HepG2 (cell line): ENCODE measurements around the gene TNNT3. TPM values are rescaled to one million over a fixed set of nuclear protein-coding genes. Genes with fewer than 3 reads are reported as not detected.

Source experiments
- ATAC-seq: fragments of 200-7000 bp; cut with Tn5 transposase; 3 replicates; pipeline ENCODE4 v1.9.1; 2020; ENCODE audit warnings: mild to moderate bottlenecking, moderate library complexity
- BruUV-seq: library from RNA; stranded (reverse); fragments of 400-500 nt; replicated peaks from 2 replicates; lab custom pipeline; 2021; lab: Mats Ljungman, UMichigan
- CTCF ChIA-PET: fragments of 300-600 bp; formaldehyde crosslinking; extraction: SDS; loops from one replicate; lab custom pipeline; 2021; ENCODE audit warnings: low total read pairs, inconsistent platforms, low intra/inter-chr PET ratio; lab: Yijun Ruan, JAX
- POLR2A ChIA-PET: fragments of 350-600 bp; sonication (Branson Sonifier 250); formaldehyde crosslinking; loops from one replicate; lab custom pipeline; 2020; ENCODE audit warnings: antibody characterized with exemption, inconsistent platforms; lab: Yijun Ruan, JAX
- DNase-seq: peaks from one replicate; pipeline ENCODE4 v3.0.0-alpha.2; 2015; ENCODE audit warnings: low spot score
- FAIRE-seq: peaks from 3 replicates; lab custom pipeline; 2011; peaks lifted over from hg19 to GRCh38; lab: Jason Lieb, UNC
- H2AFZ ChIP-seq: one replicate; pipeline ENCODE4 v1.6.1; 2011; ENCODE audit warnings: low read length, inconsistent platforms
- H3K27ac ChIP-seq: fragments of 300-600 bp; 3 replicates; pipeline ENCODE4 v1.8.0; 2011; ENCODE audit warnings: mixed run types, mild to moderate bottlenecking, mixed read lengths, low read length, inconsistent platforms; ENCODE audit not compliant: insufficient read depth; ENCODE audit errors: extremely low read length
- H3K27me3 ChIP-seq, 2 experiments: fragments of 200-600 bp in 1 of 2; 2 replicates in 1 of 2; 3 replicates in 1 of 2; pipeline versions ENCODE4 v1.6.0 to v1.8.0; 2011; ENCODE audit warnings: low read length in 2 of 2, mild to moderate bottlenecking in 2 of 2, moderate library complexity in 2 of 2, inconsistent platforms in 1 of 2; ENCODE audit not compliant: insufficient read depth in 2 of 2, control insufficient read depth in 1 of 2
- H3K36me3 ChIP-seq, 2 experiments: fragments of 200-600 bp in 1 of 2; replicated peaks in 1 of 2; 2 replicates in 1 of 2; 3 replicates in 1 of 2; pipeline versions ENCODE4 v1.5.1 to v1.8.0; 2011; ENCODE audit warnings: low read length in 2 of 2, inconsistent platforms in 1 of 2; ENCODE audit not compliant: insufficient read depth in 2 of 2, control insufficient read depth in 1 of 2
- H3K4me1 ChIP-seq: 2 replicates; pipeline ENCODE4 v1.5.1; 2012; ENCODE audit warnings: low read length, inconsistent platforms; ENCODE audit not compliant: insufficient read depth
- H3K4me2 ChIP-seq: 2 replicates; pipeline ENCODE4 v1.6.0; 2011; ENCODE audit warnings: low read depth, low read length, inconsistent platforms
- H3K4me3 ChIP-seq, 3 experiments: fragments of 200-600 bp in 1 of 3; sonication (generic), shearing (Covaris generic) in 1 of 3; replicated peaks in 1 of 3; 2 replicates each; pipeline ENCODE4 v1.5.1; 2011 to 2016; ENCODE audit warnings: low read length in 3 of 3, inconsistent platforms in 2 of 3, low read depth in 2 of 3, mild to moderate bottlenecking in 2 of 3, control low read depth in 1 of 3, mixed read lengths in 1 of 3; ENCODE audit not compliant: insufficient read depth in 1 of 3
- H3K79me2 ChIP-seq: one replicate; pipeline ENCODE4 v1.6.1; 2011; ENCODE audit warnings: low read length, inconsistent platforms; ENCODE audit not compliant: insufficient read depth
- H3K9ac ChIP-seq: 2 replicates; pipeline ENCODE4 v1.6.0; 2011; ENCODE audit warnings: mild to moderate bottlenecking, low read depth, low read length, inconsistent platforms; ENCODE audit not compliant: insufficient read depth
- H3K9me3 ChIP-seq: 2 replicates; pipeline ENCODE4 v1.5.1; 2012; ENCODE audit warnings: mild to moderate bottlenecking, low read length
- H4K20me1 ChIP-seq: 2 replicates; pipeline ENCODE4 v1.6.0; 2011; ENCODE audit warnings: inconsistent platforms, mild to moderate bottlenecking, low read length, moderate library complexity; ENCODE audit not compliant: insufficient read depth
- AGO2 ChIP-seq: fragments of 200-400 bp; formaldehyde crosslinking; optimal IDR thresholded peaks from 2 replicates; pipeline ENCODE3; 2017; ENCODE audit warnings: mild to moderate bottlenecking, low read depth, low read length, moderate library complexity
- REL ChIP-seq: sonication (generic); formaldehyde crosslinking; conservative IDR thresholded peaks from 2 replicates; pipeline ENCODE4 v1.8.0; 2022; ENCODE audit warnings: mild to moderate bottlenecking, missing genetic modification reagents, moderate library complexity
- SALL2 ChIP-seq: sonication (generic); formaldehyde crosslinking; IDR thresholded peaks from 2 replicates; pipeline ENCODE4 v1.8.1; 2023; ENCODE audit warnings: mild to moderate bottlenecking, missing genetic modification reagents, inconsistent platforms
- SP5 ChIP-seq: IDR thresholded peaks from 2 replicates; pipeline ENCODE4 v1.6.1; 2016; ENCODE audit warnings: low read depth, borderline replicate concordance
- SYNCRIP ChIP-seq: fragments of 200-400 bp; formaldehyde crosslinking; IDR thresholded peaks from 2 replicates; pipeline ENCODE4 v1.6.1; 2018; ENCODE audit warnings: mild to moderate bottlenecking, low read depth, low read length; ENCODE audit not compliant: insufficient read depth
- TFAP4 ChIP-seq: sonication (generic); IDR thresholded peaks from 2 replicates; pipeline ENCODE4 v1.6.1; 2016; ENCODE audit warnings: low read depth, borderline replicate concordance
- ZBTB21 ChIP-seq: sonication (generic); formaldehyde crosslinking; IDR thresholded peaks from 2 replicates; pipeline ENCODE4 v1.4.0; 2020; ENCODE audit warnings: missing genetic modification reagents
- ZMAT3 ChIP-seq: sonication (generic); formaldehyde crosslinking; conservative IDR thresholded peaks from 2 replicates; pipeline ENCODE4 v1.7.0; 2021; ENCODE audit warnings: missing genetic modification reagents
- ZNF143 ChIP-seq: sonication (generic); formaldehyde crosslinking; IDR thresholded peaks from 2 replicates; pipeline ENCODE4 v1.4.0; 2020; ENCODE audit warnings: missing genetic modification reagents
- ZNF343 ChIP-seq: sonication (generic); formaldehyde crosslinking; IDR thresholded peaks from 2 replicates; pipeline ENCODE4 v1.4.0; 2020; ENCODE audit warnings: mild to moderate bottlenecking, missing genetic modification reagents
- ZNF672 ChIP-seq: sonication (generic); formaldehyde crosslinking; IDR thresholded peaks from 2 replicates; pipeline ENCODE4 v1.8.1; 2022; ENCODE audit warnings: missing genetic modification reagents
- WGBS: methylation state at CpG from one replicate; pipeline ENCODE4 v1.1.6; 2017; ENCODE audit warnings: low lambda C conversion rate; 5-methylcytosine and 5-hydroxymethylcytosine counted together
- in situ Hi-C: cut with HindIII; loops from 2 replicates; pipeline ENCODE4 v1.10.0; 2017; ENCODE audit warnings: low pct_unique_long_range_greater_than_20kb; ENCODE audit not compliant: extremely low pct_ligation_motif_present
- intact Hi-C: fragments of 100-400 bp; cut with micrococcal nuclease; formaldehyde crosslinking; loops from one replicate; pipeline ENCODE4 v1.10.0; 2022; ENCODE audit not compliant: unreplicated experiment
- polyA plus RNA-seq, 8 experiments: library from polyadenylated mRNA; depleted of rRNA in 3 of 8; stranded (reverse) in 7 of 8; unstranded in 1 of 8; fragments of >200 nt; fragmentation: Illumina TruSeq in 4 of 8; extraction: Trizol in 4 of 8; gene quantifications; 2 replicates each; pipeline versions ENCODE4 v1.2.1 to v1.2.3, GENCODE V29; 2011 to 2016; ENCODE audit warnings: low read depth in 4 of 8, missing spikeins in 1 of 8, mixed read lengths in 1 of 8; ENCODE audit not compliant: insufficient read depth in 1 of 8
- total RNA-seq, 5 experiments: library from RNA; depleted of rRNA; stranded (reverse); fragments of >200 nt; fragmentation: Illumina TruSeq; extraction: Trizol; gene quantifications; 2 replicates each; pipeline ENCODE4 v1.2.3, GENCODE V29; 2016; ENCODE audit warnings: low read depth in 1 of 5

TNNT3 gene
- total and polyA plus RNA-seq, 2 of the 13 experiments (the other 11 are each of a cell fraction or from before 2014, with no cell fraction given) = not detected

GRCh38 chr11:1927848-1928469 lies 8.5 kb downstream of the TNNT3 start:
- H3K9me3 ChIP-seq = no peaks in the 10 kb centered on the region
- no peak overlapping the region for H2AFZ ChIP-seq
- CTCF ChIA-PET = no interaction called here
- no TSS peak for BruUV-seq
- intact Hi-C loops (no loop called here), in situ Hi-C loops (no loop called here)
- POLR2A ChIA-PET = no interaction called here
- no peaks in the 10 kb centered on the region for H3K36me3 ChIP-seq
- TF ChIP-seq TFAP4 (no peak), SALL2 (no peak), ZNF343 (CRISPR knock-in tag) (no peak), ZNF672 (CRISPR knock-in tag) (no peak), REL (CRISPR knock-in tag) (no peak), AGO2 (no peak), ZMAT3 (CRISPR knock-in tag) (no peak)
- H3K79me2 ChIP-seq = no peaks in the 10 kb centered on the region
- H3K27ac ChIP-seq = no peak overlapping the region
- peaks cover 25 to 75% of the 10 kb centered on the region in 2 experiments for H3K27me3 ChIP-seq
- H3K4me3 ChIP-seq = no peak overlapping the region
- ATAC-seq (peak; percentile 29), FAIRE-seq (no peak), DNase-seq (no peak)
- H3K4me2 ChIP-seq = no peak overlapping the region
- H4K20me1 ChIP-seq = no peaks in the 10 kb centered on the region
- no peak overlapping the region for H3K9ac ChIP-seq
- 61% methylated on average over 9 of the region's 20 CpGs for WGBS
- H3K4me1 ChIP-seq = no peaks in the 10 kb centered on the region

- no TSS peak for BruUV-seq
- WGBS = 50% methylated on average over 2 of the region's 13 CpGs
- in situ Hi-C loops (no loop called here), intact Hi-C loops (no loop called here)
- Histone ChIP-seq H3K9ac (no peak overlapping the region), H4K20me1 (no peaks in the 10 kb centered on the region), H3K79me2 (no peaks in the 10 kb centered on the region), H3K4me1 (no peaks in the 10 kb centered on the region), H3K27me3 (peaks cover 25 to 73% of the 10 kb centered on the region in 2 experiments), H3K4me3 (no peak overlapping the region), H3K36me3 (no peaks in the 10 kb centered on the region), H3K4me2 (no peak overlapping the region), H3K9me3 (no peaks in the 10 kb centered on the region), H2AFZ (no peak overlapping the region), H3K27ac (no peak overlapping the region)
- TF ChIP-seq SYNCRIP (no peak), SP5 (CRISPR knock-in tag) (no peak), ZNF143 (CRISPR knock-in tag) (no peak), ZBTB21 (CRISPR knock-in tag) (no peak)
- peak; percentile 14; the same call in 2 of the 3 replicates for ATAC-seq
- ChIA-PET CTCF (no interaction called here), POLR2A (no interaction called here)
- FAIRE-seq = no peak
- DNase-seq = no peak
Observed at GRCh38 chr11:1928470-1928890, 9.0 kb downstream of the TNNT3 start.
